Type B pancreatic cell (in vitro differentiated cells): ENCODE results near the gene STXBP4. TPM values are rescaled to one million over a fixed set of nuclear protein-coding genes. Genes with fewer than 3 reads are reported as not detected.

Experiments used
- DNase-seq: peaks from one replicate; pipeline ENCODE4 v3.0.0; 2021; ENCODE audit warnings: mixed read lengths; ENCODE audit not compliant: unreplicated experiment; ENCODE audit errors: extremely low spot score
- H3K27ac Mint-ChIP-seq: 2 replicates; pipeline ENCODE4 v1.8.0; 2021; ENCODE audit warnings: mild to moderate bottlenecking, mixed read lengths
- H3K27me3 Mint-ChIP-seq: 2 replicates; pipeline ENCODE4 v1.8.0; 2021; ENCODE audit warnings: mixed read lengths
- H3K36me3 Mint-ChIP-seq: 2 replicates; pipeline ENCODE4 v1.8.0; 2021; ENCODE audit warnings: mixed read lengths
- H3K4me1 Mint-ChIP-seq: one replicate; pipeline ENCODE4 v1.8.0; 2021; ENCODE audit warnings: mixed read lengths; ENCODE audit not compliant: unreplicated experiment
- H3K4me3 Mint-ChIP-seq: 2 replicates; pipeline ENCODE4 v1.8.0; 2021; ENCODE audit warnings: mild to moderate bottlenecking, mixed read lengths
- H3K9me3 Mint-ChIP-seq: 2 replicates; pipeline ENCODE4 v1.8.0; 2021; ENCODE audit warnings: mixed read lengths
- CTCF ChIP-seq: fragments of 200-600 bp; sonication (generic); conservative IDR thresholded peaks from 2 replicates; pipeline ENCODE4 v1.5.0; 2021; ENCODE audit warnings: antibody characterized with exemption, mild to moderate bottlenecking
- total RNA-seq: library from RNA; stranded (reverse); gene quantifications from 2 replicates; pipeline ENCODE4 v1.2.1, GENCODE V29; 2021; ENCODE audit warnings: low replicate concordance

STXBP4 gene
- total RNA-seq, 1 donor from 2014 or later = 23.7 TPM

GRCh38 chr17:55134486-55135157, 166.1 kb downstream of the STXBP4 start:
- TF ChIP-seq CTCF = no peak
- Mint-ChIP-seq H3K27me3 (no peaks in the 10 kb centered on the region), H3K36me3 (peaks cover 1% of the 10 kb centered on the region), H3K4me1 (no peaks in the 10 kb centered on the region), H3K4me3 (no peak overlapping the region), H3K27ac (no peak overlapping the region), H3K9me3 (no peaks in the 10 kb centered on the region)
- DNase-seq = no peak

GRCh38 chr17:55140809-55141208, 172.2 kb downstream of the STXBP4 start:
- no peak overlapping the region for H3K27ac Mint-ChIP-seq
- TF ChIP-seq CTCF = no peak
- no peak for DNase-seq
- no peaks in the 10 kb centered on the region for H3K9me3 Mint-ChIP-seq
- H3K4me1 Mint-ChIP-seq = no peaks in the 10 kb centered on the region
- H3K27me3 Mint-ChIP-seq = no peaks in the 10 kb centered on the region
- no peak overlapping the region for H3K4me3 Mint-ChIP-seq
- H3K36me3 Mint-ChIP-seq = peaks cover 17% of the 10 kb centered on the region

GRCh38 chr17:55144518-55144917, 176.0 kb downstream of the STXBP4 start:
- H3K36me3 Mint-ChIP-seq = peaks cover 17% of the 10 kb centered on the region
- no peaks in the 10 kb centered on the region for H3K4me1 Mint-ChIP-seq
- no peak overlapping the region for H3K27ac Mint-ChIP-seq
- no peak for DNase-seq
- H3K9me3 Mint-ChIP-seq = no peaks in the 10 kb centered on the region
- TF ChIP-seq CTCF = no peak
- no peaks in the 10 kb centered on the region for H3K27me3 Mint-ChIP-seq
- H3K4me3 Mint-ChIP-seq = no peak overlapping the region

DNA sequence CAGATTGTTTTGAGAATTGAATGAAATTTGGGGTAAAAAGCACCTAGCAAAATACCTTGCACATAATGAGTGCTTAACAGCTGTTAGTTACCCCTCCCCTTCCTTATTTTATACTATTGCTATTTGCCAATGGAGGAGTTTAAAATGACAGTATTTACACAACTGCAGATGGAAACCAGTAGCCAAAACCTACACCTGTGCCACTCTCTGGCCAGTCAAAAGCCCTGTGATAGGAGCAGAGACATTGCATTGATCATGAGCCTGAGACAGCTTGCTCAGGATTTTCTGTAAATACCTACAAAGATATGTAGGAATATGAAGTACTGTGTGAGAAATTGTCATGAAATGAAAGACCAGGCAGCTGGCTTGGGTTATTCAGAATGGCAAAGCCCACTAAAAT, 180.9 kb downstream of the STXBP4 start:
- Mint-ChIP-seq H3K4me3 (no peak overlapping the region), H3K36me3 (peaks cover 12% of the 10 kb centered on the region), H3K27me3 (no peaks in the 10 kb centered on the region), H3K4me1 (no peaks in the 10 kb centered on the region), H3K9me3 (no peaks in the 10 kb centered on the region), H3K27ac (no peak overlapping the region)
- TF ChIP-seq CTCF = no peak
- DNase-seq = no peak

DNA sequence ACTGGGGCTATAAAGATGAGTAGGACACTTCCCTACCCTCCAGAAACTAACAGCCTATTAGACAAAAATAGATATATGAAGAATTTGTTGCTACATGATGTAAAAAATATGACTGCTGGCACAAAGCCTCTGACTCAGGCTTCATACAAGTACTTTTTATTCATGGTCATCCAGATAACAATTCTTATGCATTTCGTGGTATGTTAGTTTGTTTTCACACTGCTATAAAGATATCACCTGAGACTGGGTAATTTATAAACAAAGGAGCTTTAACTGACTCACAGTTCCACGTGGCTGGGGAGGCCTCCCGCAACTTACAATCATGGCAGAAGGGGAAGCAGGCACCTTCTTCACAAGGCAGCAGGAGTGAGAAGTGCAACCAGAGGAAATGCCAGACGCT, 183.7 kb downstream of the STXBP4 start:
- Mint-ChIP-seq H3K4me1 (peaks cover 2% of the 10 kb centered on the region), H3K27ac (no peak overlapping the region), H3K4me3 (no peak overlapping the region), H3K9me3 (no peaks in the 10 kb centered on the region), H3K36me3 (peaks cover 12% of the 10 kb centered on the region), H3K27me3 (no peaks in the 10 kb centered on the region)
- DNase-seq = no peak
- TF ChIP-seq CTCF = no peak
